Measurements from ENCODE around the gene ABCC3.

Gene ABCC3

GRCh38 chr17:50684288-50684611 lies 49.6 kb downstream of the ABCC3 start:
- DNase-seq (ENCODE audit: low read depth in 2 of 2) = no peak

- no peak for DNase-seq (ENCODE audit: low read depth in 2 of 2)
These were observed 50.1 kb downstream of the ABCC3 start for GRCh38 chr17:50684612-50685333.

GRCh38 chr17:50685334-50685665 lies 50.6 kb downstream of the ABCC3 start:
- DNase-seq (ENCODE audit: low read depth in 2 of 2) = no peak

- DNase-seq (ENCODE audit: low read depth in 2 of 2) = no peak
These were observed 51.2 kb downstream of the ABCC3 start for GRCh38 chr17:50685691-50686493.

GRCh38 chr17:50686494-50687199 lies 52.0 kb downstream of the ABCC3 start:
- DNase-seq (ENCODE audit: low read depth in 2 of 2) = no peak

GRCh38 chr17:50687200-50688066 lies 52.8 kb downstream of the ABCC3 start:
- no peak for DNase-seq (ENCODE audit: low read depth in 2 of 2)

GRCh38 chr17:50688245-50688644 lies 53.6 kb downstream of the ABCC3 start:
- DNase-seq (ENCODE audit: low read depth in 2 of 2) = no peak

GRCh38 chr17:50689251-50689650 lies 54.6 kb downstream of the ABCC3 start:
- no peak for DNase-seq (ENCODE audit: low read depth in 2 of 2)

- no peak for DNase-seq (ENCODE audit: low read depth in 2 of 2)
These were observed 55.5 kb downstream of the ABCC3 start for GRCh38 chr17:50689956-50690886.

- DNase-seq (ENCODE audit: low read depth in 2 of 2) = no peak
These were observed 56.3 kb downstream of the ABCC3 start for GRCh38 chr17:50690887-50691549.

- no peak for DNase-seq (ENCODE audit: low read depth in 2 of 2)
These were observed 57.1 kb downstream of the ABCC3 start for GRCh38 chr17:50691550-50692447.

GRCh38 chr17:50692448-50693035 lies 57.9 kb downstream of the ABCC3 start:
- no peak for DNase-seq (ENCODE audit: low read depth in 2 of 2)

GRCh38 chr17:50693036-50693682 lies 58.5 kb downstream of the ABCC3 start:
- no peak for DNase-seq (ENCODE audit: low read depth in 2 of 2)

GRCh38 chr17:50696365-50696879 lies 61.7 kb downstream of the ABCC3 start:
- no peak for DNase-seq (ENCODE audit: low read depth in 2 of 2)

GRCh38 chr17:50697062-50697461 lies 62.4 kb downstream of the ABCC3 start:
- no peak for DNase-seq (ENCODE audit: low read depth in 2 of 2)

GRCh38 chr17:50697663-50698272 lies 63.1 kb downstream of the ABCC3 start:
- no peak for DNase-seq (ENCODE audit: low read depth in 2 of 2)

GRCh38 chr17:50699410-50699809 lies 64.7 kb downstream of the ABCC3 start:
- DNase-seq (ENCODE audit: low read depth in 2 of 2) = no peak

GRCh38 chr17:50703162-50703561 lies 68.5 kb downstream of the ABCC3 start:
- no peak for DNase-seq (ENCODE audit: low read depth in 2 of 2)

Measured in stimulated activated CD8-positive, alpha-beta memory T cell treated with anti-CD3 and anti-CD28 coated beads, Interleukin-2, amount 100 ng/mL, for 1 hour (primary cell).